ENCODE results near the gene RAX.
"Not testable (repeated sequence)": the region's sequence is repeated elsewhere in the genome, so short reads cannot be mapped to it uniquely, and the experiment has no call there.

Gene RAX

GRCh38 chr18:59264651-59265245, 8.5 kb downstream of the RAX start:
- no peak for DNase-seq (ENCODE audit: insufficient read length)
- no peak for FAIRE-seq
- TF ChIP-seq POLR2A (IDR thresholded peaks at IDR 0.05; ENCODE audit: low read depth, low read length) (no peak), TAF1 (IDR thresholded peaks at IDR 0.05; ENCODE audit: borderline replicate concordance, low read depth, low read length) (no peak), POLR2AphosphoS5 (IDR thresholded peaks at IDR 0.05; ENCODE audit: low read depth, low read length) (no peak)

DNA sequence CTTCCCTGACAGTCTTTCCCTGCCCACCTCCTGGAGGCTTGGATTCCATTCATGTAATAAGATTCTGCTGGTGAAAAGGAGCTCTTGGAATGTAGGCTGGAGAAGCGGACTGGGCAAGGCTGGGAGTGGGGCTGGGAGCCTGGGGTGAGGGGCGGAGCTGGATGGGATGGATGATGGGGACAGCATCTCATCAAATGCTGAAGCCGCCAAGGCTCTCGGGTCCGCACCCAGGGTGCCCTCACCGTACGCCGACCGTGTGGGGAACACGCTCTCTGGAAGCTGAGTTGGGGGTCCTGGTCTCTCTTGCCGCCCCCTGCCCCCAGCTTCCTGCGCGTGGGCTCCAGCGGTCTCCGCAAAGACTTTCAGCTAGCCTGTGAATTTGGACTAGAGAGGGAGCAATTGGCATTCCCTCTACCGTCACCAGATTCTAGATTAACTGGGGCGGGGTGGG, 9.1 kb downstream of the RAX start:
- TF ChIP-seq POLR2A (IDR thresholded peaks at IDR 0.05; ENCODE audit: low read depth, low read length) (no peak), POLR2AphosphoS5 (IDR thresholded peaks at IDR 0.05; ENCODE audit: low read depth, low read length) (no peak), TAF1 (IDR thresholded peaks at IDR 0.05; ENCODE audit: borderline replicate concordance, low read depth, low read length) (no peak)
- DNase-seq (ENCODE audit: insufficient read length) (no peak), FAIRE-seq (no peak)

DNA sequence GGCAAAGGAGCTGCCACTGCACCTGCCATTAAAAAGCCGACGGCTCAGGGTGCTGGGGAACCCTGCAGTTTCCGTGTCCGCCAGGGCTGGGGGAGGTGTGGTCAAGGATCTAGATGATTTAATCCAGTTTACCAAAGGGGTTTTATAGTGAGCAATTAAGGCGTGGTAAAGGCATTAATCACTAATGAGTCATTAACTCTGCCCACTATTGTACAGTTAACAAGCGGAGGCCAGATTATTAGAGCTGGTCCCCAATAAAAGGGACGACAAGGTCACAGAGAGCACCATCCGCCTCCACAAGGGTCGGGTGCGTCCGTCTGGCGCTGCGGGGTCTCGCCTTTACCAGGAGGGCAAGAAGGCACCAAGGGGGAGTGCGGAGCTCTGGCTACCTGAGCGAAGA, 9.6 kb downstream of the RAX start:
- FAIRE-seq (no peak), DNase-seq (ENCODE audit: insufficient read length) (no peak)
- TF ChIP-seq POLR2A (IDR thresholded peaks at IDR 0.05; ENCODE audit: low read depth, low read length), result no peak
- no peak for TF ChIP-seq POLR2AphosphoS5 (IDR thresholded peaks at IDR 0.05; ENCODE audit: low read depth, low read length)
- TF ChIP-seq TAF1 (IDR thresholded peaks at IDR 0.05; ENCODE audit: borderline replicate concordance, low read depth, low read length), result no peak

DNA sequence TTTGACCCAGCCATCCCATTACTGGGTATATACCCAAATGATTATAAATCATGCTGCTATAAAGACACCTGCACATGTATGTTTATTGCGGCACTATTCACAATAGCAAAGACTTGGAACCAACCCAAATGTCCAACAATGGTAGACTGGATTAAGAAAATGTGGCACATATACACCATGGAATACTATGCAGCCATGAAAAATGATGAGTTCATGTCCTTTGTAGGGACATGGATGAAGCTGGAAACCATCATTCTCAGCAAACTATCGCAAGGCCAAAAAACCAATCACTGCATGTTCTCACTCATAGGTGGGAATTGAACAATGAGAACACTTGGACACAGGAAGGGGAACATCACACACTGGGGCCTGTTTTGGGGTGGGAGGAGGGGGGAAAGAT, 11.0 kb downstream of the RAX start:
- not testable (repeated sequence) for FAIRE-seq; DNase-seq (ENCODE audit: insufficient read length)

GRCh38 chr18:59261842-59262241, 11.4 kb downstream of the RAX start:
- not testable (repeated sequence) for DNase-seq (ENCODE audit: insufficient read length); FAIRE-seq

DNA sequence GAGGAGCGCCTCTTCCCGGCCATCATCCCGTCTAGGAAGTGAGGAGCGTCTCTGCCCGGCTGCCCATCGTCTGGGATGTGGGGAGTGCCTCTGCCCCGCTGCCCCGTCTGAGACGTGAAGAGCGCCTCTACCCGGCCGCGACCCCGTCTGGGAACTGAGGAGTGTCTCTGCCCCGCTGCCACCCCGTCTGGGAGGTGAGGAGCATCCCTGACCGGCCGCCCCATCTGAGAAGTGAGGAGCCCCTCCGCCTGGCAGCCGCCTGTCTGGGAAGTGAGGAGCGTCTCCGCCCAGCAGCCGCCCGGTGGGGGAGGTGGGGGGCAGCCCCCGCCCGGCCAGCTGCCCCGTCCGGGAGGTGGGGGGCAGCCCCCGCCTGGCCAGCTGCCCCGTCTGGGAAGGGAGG, 17.8 kb downstream of the RAX start:
- FAIRE-seq; DNase-seq (ENCODE audit: insufficient read length): not testable (repeated sequence)

DNA sequence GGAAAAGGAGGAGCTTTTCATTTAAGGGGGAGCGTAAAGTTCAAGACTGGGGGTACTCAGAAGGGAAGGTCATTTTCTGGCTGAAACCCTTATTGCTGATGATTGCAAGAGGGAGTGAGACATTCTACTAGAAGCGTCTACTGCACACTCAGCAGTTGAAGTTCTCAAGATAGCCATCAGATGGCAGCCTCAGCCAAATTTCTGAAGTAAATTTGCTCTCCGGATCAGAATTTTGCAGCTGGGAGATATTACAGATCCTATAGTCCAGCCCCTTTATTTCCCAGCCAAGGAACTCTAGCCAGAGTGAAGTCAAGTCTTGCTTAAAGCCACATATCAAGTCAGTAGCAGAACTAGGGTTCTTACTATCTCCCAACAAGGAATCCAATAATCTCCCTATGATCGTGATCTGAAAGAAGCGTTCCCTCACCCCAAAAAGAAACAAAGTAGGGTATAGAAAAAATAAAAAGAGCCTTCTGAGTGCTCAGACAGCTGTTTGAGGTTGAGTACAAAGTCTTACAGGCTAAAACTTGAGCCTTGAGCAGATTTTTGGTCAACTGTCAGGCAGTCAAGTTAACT, 24.0 kb downstream of the RAX start:
- no peak for FAIRE-seq
- no peak for DNase-seq (ENCODE audit: insufficient read length)
- TF ChIP-seq TAF1 (IDR thresholded peaks at IDR 0.05; ENCODE audit: borderline replicate concordance, low read depth, low read length), result no peak
- TF ChIP-seq POLR2A (IDR thresholded peaks at IDR 0.05; ENCODE audit: low read depth, low read length), result no peak
- TF ChIP-seq POLR2AphosphoS5 (IDR thresholded peaks at IDR 0.05; ENCODE audit: low read depth, low read length), result no peak

GRCh38 chr18:59246796-59247195, 26.5 kb downstream of the RAX start:
- DNase-seq (ENCODE audit: insufficient read length) (no peak), FAIRE-seq (no peak)
- TF ChIP-seq TAF1 (IDR thresholded peaks at IDR 0.05; ENCODE audit: borderline replicate concordance, low read depth, low read length) (no peak), POLR2A (IDR thresholded peaks at IDR 0.05; ENCODE audit: low read depth, low read length) (no peak), POLR2AphosphoS5 (IDR thresholded peaks at IDR 0.05; ENCODE audit: low read depth, low read length) (no peak)

GRCh38 chr18:59242906-59243305, 30.3 kb downstream of the RAX start:
- TF ChIP-seq POLR2A (IDR thresholded peaks at IDR 0.05; ENCODE audit: low read depth, low read length) (no peak), POLR2AphosphoS5 (IDR thresholded peaks at IDR 0.05; ENCODE audit: low read depth, low read length) (no peak), TAF1 (IDR thresholded peaks at IDR 0.05; ENCODE audit: borderline replicate concordance, low read depth, low read length) (no peak)
- no peak for FAIRE-seq
- no peak for DNase-seq (ENCODE audit: insufficient read length)

DNA sequence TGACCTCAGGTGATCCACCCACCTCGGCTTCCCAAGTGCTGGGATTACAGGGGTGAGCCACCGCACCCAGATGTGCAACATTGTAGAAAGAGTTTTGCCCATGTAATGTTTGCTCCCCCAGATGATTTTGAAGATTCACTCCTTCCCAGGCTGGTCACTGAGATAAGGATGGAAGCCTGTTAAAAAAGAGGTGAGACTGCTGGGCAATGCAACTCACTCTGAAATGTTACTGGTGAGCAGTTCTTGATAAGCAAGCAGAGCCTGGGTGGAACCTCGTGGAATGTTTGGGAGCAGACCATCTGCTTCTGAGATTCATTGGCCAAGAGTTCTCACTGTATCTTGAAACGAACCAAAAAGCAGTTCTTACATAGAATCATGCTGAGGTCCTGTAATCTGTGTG, 33.6 kb downstream of the RAX start:
- TF ChIP-seq POLR2AphosphoS5 (IDR thresholded peaks at IDR 0.05; ENCODE audit: low read depth, low read length), result no peak
- TF ChIP-seq POLR2A (IDR thresholded peaks at IDR 0.05; ENCODE audit: low read depth, low read length), result no peak
- TF ChIP-seq TAF1 (IDR thresholded peaks at IDR 0.05; ENCODE audit: borderline replicate concordance, low read depth, low read length), result no peak
- DNase-seq (ENCODE audit: insufficient read length) (no peak), FAIRE-seq (no peak)

DNA sequence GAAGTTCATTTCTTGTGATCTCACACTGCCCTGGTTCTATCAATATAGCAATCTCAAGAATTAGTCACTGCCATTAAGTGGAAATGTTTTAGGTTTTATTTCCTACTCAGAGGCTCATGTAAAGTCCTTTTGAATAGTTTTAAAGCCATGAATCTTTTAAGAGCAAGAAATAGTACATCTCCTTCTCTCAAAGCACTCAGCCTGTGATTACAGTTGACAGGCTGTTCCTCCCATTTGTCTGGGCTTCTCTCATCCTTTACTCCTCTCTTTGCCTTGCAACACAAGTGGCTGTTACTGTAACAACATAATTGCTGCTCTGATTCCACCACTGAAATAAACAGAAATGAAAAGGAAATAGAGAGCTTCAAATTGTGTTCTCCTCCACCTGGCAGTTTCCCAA, 34.9 kb downstream of the RAX start:
- DNase-seq (ENCODE audit: insufficient read length) (no peak), FAIRE-seq (no peak)
- no peak for TF ChIP-seq POLR2A (IDR thresholded peaks at IDR 0.05; ENCODE audit: low read depth, low read length)
- TF ChIP-seq TAF1 (IDR thresholded peaks at IDR 0.05; ENCODE audit: borderline replicate concordance, low read depth, low read length), result no peak
- TF ChIP-seq POLR2AphosphoS5 (IDR thresholded peaks at IDR 0.05; ENCODE audit: low read depth, low read length), result no peak

DNA sequence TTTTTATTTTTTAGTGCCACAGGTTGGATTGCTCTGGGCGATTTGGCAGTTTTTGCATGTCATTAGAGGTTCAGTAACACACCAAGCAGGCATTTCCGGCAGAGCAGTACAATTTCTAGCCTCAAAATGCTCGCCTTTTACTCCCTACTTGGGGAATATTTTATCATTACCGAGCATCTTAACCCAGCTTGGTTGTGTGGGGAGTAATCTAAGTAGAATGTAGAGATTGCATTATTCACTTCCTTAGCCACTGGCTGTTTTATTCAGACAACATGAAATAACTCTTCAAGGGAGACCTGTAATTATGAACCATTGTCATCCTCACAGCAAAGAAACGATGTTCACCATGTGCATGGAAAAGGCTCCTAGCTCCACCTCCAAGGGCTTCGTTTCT, 40.2 kb downstream of the RAX start:
- TF ChIP-seq TAF1 (IDR thresholded peaks at IDR 0.05; ENCODE audit: borderline replicate concordance, low read depth, low read length), result no peak
- no peak for DNase-seq (ENCODE audit: insufficient read length)
- FAIRE-seq, result no peak

DNA sequence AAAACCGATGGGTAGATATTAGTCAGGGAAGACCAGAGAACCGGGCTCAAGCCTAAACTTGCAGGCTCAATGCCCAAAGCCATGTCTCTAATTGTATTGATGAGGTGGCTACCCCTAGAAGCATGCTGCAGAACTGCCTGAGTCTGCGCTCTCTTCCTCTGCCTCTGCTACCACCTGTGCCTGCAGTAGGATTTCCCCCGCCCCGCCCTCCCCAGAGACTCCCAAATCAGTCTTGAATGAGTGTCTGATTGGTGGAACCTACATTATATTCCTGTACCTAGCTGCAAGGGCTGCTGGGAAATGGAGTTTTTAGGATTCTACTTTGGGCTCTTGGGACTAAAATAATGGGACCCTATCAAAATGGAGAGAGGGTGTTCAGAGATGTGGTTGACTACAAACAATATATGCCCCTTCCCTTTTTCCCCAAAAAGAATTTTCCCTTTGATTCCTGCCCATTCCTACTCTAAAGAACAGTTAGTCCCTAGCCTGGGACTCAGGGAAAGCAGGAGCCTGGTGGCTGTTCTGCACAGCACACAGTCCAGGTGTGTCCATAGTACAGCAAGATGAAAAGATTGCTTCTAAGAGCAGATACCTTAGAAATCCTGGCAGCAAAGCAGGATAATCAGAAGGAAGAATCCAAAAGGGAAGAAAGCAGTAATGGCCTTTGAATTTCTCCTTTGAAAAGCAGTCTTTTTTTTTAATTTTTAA, 40.8 kb downstream of the RAX start:
- TF ChIP-seq TAF1 (IDR thresholded peaks at IDR 0.05; ENCODE audit: borderline replicate concordance, low read depth, low read length), result no peak
- TF ChIP-seq POLR2AphosphoS5 (IDR thresholded peaks at IDR 0.05; ENCODE audit: low read depth, low read length), result no peak
- TF ChIP-seq POLR2A (IDR thresholded peaks at IDR 0.05; ENCODE audit: low read depth, low read length), result no peak
- no peak for FAIRE-seq

More for the DNA sequence above, 40.8 kb downstream of the RAX start:
- no peak for DNase-seq (ENCODE audit: insufficient read length)

Measured in GM12892 (cell line).